Measurements from ENCODE around the gene FOXA1. TPM values are rescaled to one million over a fixed set of nuclear protein-coding genes. Genes with fewer than 3 reads are reported as not detected.

FOXA1 gene
- total RNA-seq (2021) = 0.07 and 0.31 TPM in 2 replicates
- long read RNA-seq = 0 reads

- Histone ChIP-seq H3K4me2 (ENCODE audit: insufficient read depth, insufficient read length, low read length) (peak within 1 kb of the TSS; percentile 52), H3K9me3 (ENCODE audit: control insufficient read depth, low read depth, low read length) (no peaks in the 10 kb centered on the region), H4K5ac (ENCODE audit: insufficient read length, low read depth, low read length) (no peak within 1 kb of the TSS), H3K9ac (ENCODE audit: extremely low read depth, insufficient read length, low read length) (no peak within 1 kb of the TSS), H4K91ac (ENCODE audit: insufficient read length, low read depth, low read length) (no peak within 1 kb of the TSS), H3T11ph (ENCODE audit: low read length) (no peak within 1 kb of the TSS), H3K4ac (ENCODE audit: low read depth, low read length) (no peak within 1 kb of the TSS), H3K4me1 (ENCODE audit: insufficient read depth, low read length) (no peaks in the 10 kb centered on the region), H2BK5ac (ENCODE audit: insufficient read length, low read length) (no peak within 1 kb of the TSS), H2BK20ac (ENCODE audit: low read depth, low read length, poor library complexity, severe bottlenecking) (no peak within 1 kb of the TSS), H3K14ac (ENCODE audit: insufficient read depth, low read length) (no peak within 1 kb of the TSS), H2BK15ac (ENCODE audit: low read depth, low read length) (no peak within 1 kb of the TSS), H4K20me1 (ENCODE audit: control insufficient read depth, insufficient read depth, insufficient read length) (peaks cover 3% of the 10 kb centered on the region), H2BK12ac (ENCODE audit: insufficient read length, low read depth, low read length) (no peak within 1 kb of the TSS), H2AK5ac (ENCODE audit: insufficient read length, low read length) (no peak within 1 kb of the TSS), H3K79me2 (ENCODE audit: insufficient read depth, low read length) (no peaks in the 10 kb centered on the region), H2BK120ac (ENCODE audit: low read depth, low read length, poor library complexity, severe bottlenecking) (no peak within 1 kb of the TSS), H3K56ac (ENCODE audit: insufficient read length, low read depth, low read length) (no peak within 1 kb of the TSS), H3K23me2 (ENCODE audit: insufficient read length, low read depth, low read length, poor library complexity, severe bottlenecking) (peaks cover 11% of the 10 kb centered on the region), H2AFZ (ENCODE audit: low read length) (no peak within 1 kb of the TSS), H3K18ac (ENCODE audit: insufficient read length, low read depth, low read length) (no peak within 1 kb of the TSS), H4K8ac (replicated peaks; ENCODE audit: insufficient read length, low read depth, low read length) (no peak within 1 kb of the TSS), H3K27ac (ENCODE audit: insufficient read length, low read depth, low read length) (no peak within 1 kb of the TSS), H3K23ac (ENCODE audit: insufficient read length, low read depth, low read length) (no peak within 1 kb of the TSS), H3K79me1 (ENCODE audit: insufficient read depth, low read depth, low read length, poor library complexity, severe bottlenecking) (no peaks in the 10 kb centered on the region), H3K27me3 (ENCODE audit: insufficient read depth, low read length) (peaks cover 84% of the 10 kb centered on the region)
- Mint-ChIP-seq H3K4me3 (peak within 1 kb of the TSS; percentile 49 to 83), H3K27me3 (ENCODE audit: low read depth) (peaks cover 96% of the 10 kb centered on the region), H3K9me3 (peaks cover 0 to 2% of the 10 kb centered on the region in 2 experiments; a peak in 2 of 5 replicates), H3K36me3 (ENCODE audit: insufficient read depth in 1 of 3, low read depth in 3 of 3) (no peaks in the 10 kb centered on the region; a peak in 3 of 7 replicates), H3K27ac (no peak within 1 kb of the TSS), H3K4me1 (peaks cover 36 to 55% of the 10 kb centered on the region in 2 experiments)
- peak; percentile 81 for DNase-seq
- WGBS (ENCODE audit: extremely low coverage, insufficient read length, low lambda C conversion rate) = no CpG with 5 or more reads among the region's 92 CpGs
- no peak for TF ChIP-seq CTCF (conservative IDR thresholded peaks at IDR 0.05)
These were observed at the start of gene FOXA1, which contains the start of gene TTC6 for GRCh38 chr14:37594971-37595808. Gene FOXA1 (minus strand): TSS chr14:37595249. CDS start chr14:37594972, 277 bp downstream. Gene TTC6 (plus strand): TSS chr14:37595629. CDS start chr14:37622065, 26,436 bp downstream.
